Mesangial cell (primary cell): Measurements from ENCODE around the gene TENT5D. TPM values are rescaled to one million over a fixed set of nuclear protein-coding genes. Genes with fewer than 3 reads are reported as not detected.

Experiments
- total RNA-seq: library from RNA; depleted of rRNA; stranded (reverse); fragments of >200 nt; gene quantifications from 2 replicates; pipeline ENCODE4 v1.2.3, GENCODE V29; 2015

Gene TENT5D
- total RNA-seq = under 0.01 TPM in 1 of 2 replicates, not detected in the other

GRCh38 chrX:80420147-80420546 lies at the start of gene TENT5D:
Gene TENT5D (plus strand): TSS chrX:80420447. CDS start chrX:80442540, 22,093 bp downstream.

